ENCODE data around the gene RTN4RL1. TPM values are rescaled to one million over a fixed set of nuclear protein-coding genes. Genes with fewer than 3 reads are reported as not detected.

Gene RTN4RL1
- total RNA-seq, 2 donors from 2014 or later, result 18.2 to 19.6 TPM

DNA sequence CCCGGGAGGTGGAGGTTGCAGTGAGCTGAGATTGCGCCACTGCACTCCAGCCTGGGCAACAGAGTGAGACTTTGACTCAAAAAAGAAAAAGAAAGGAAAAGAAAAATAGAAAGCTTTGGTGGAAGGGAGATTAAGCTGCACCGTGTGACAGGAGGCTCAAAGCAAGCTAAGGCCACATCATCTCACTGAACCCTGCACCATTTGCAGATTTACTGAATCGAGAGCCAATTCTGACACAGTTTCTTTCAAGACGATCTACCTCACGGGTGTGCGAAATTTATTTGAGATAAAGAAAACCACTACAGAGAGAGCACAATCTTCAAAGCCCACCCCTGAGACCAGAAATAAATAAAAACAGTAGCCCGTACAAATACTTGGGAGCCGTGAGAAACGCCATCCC lies 49.6 kb downstream of the RTN4RL1 start:
- Histone ChIP-seq H3K27me3 (ENCODE audit: control insufficient read depth, insufficient read depth, low read length, poor library complexity, severe bottlenecking) (no peaks in the 10 kb centered on the region), H3K9ac (ENCODE audit: extremely low read depth, low read length, poor library complexity, severe bottlenecking) (peak overlapping the region; percentile 14), H3K36me3 (ENCODE audit: control insufficient read depth, insufficient read depth, low read length) (no peaks in the 10 kb centered on the region), H3K27ac (ENCODE audit: low read depth, low read length) (no peak overlapping the region), H3K4me1 (ENCODE audit: control insufficient read depth, insufficient read depth, low read length) (peaks cover 26% of the 10 kb centered on the region), H3K9me3 (ENCODE audit: control insufficient read depth, low read length) (no peaks in the 10 kb centered on the region), H3K4me3 (ENCODE audit: low read length) (peak overlapping the region; percentile 48)
- no peak for DNase-seq
- Mint-ChIP-seq H3K36me3 (ENCODE audit: low read depth) (peaks cover 12% of the 10 kb centered on the region), H3K4me3 (peak overlapping the region; percentile 29), H3K27ac (peak overlapping the region; percentile 93), H3K4me1 (peaks cover 25% of the 10 kb centered on the region), H3K27me3 (ENCODE audit: insufficient read depth) (peaks cover 13% of the 10 kb centered on the region), H3K9me3 (no peaks in the 10 kb centered on the region)
- whole genome bisulfite sequencing, 2 experiments (ENCODE audit: insufficient coverage in 1 of 2, insufficient read length in 1 of 2), result 80 to 81% methylated on average over 8 to 10 of the region's 10 CpGs
- TF ChIP-seq, protein P1, sequence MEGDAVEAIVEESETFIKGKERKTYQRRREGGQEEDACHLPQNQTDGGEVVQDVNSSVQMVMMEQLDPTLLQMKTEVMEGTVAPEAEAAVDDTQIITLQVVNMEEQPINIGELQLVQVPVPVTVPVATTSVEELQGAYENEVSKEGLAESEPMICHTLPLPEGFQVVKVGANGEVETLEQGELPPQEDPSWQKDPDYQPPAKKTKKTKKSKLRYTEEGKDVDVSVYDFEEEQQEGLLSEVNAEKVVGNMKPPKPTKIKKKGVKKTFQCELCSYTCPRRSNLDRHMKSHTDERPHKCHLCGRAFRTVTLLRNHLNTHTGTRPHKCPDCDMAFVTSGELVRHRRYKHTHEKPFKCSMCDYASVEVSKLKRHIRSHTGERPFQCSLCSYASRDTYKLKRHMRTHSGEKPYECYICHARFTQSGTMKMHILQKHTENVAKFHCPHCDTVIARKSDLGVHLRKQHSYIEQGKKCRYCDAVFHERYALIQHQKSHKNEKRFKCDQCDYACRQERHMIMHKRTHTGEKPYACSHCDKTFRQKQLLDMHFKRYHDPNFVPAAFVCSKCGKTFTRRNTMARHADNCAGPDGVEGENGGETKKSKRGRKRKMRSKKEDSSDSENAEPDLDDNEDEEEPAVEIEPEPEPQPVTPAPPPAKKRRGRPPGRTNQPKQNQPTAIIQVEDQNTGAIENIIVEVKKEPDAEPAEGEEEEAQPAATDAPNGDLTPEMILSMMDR (conservative IDR thresholded peaks at IDR 0.05), result no peak

DNA sequence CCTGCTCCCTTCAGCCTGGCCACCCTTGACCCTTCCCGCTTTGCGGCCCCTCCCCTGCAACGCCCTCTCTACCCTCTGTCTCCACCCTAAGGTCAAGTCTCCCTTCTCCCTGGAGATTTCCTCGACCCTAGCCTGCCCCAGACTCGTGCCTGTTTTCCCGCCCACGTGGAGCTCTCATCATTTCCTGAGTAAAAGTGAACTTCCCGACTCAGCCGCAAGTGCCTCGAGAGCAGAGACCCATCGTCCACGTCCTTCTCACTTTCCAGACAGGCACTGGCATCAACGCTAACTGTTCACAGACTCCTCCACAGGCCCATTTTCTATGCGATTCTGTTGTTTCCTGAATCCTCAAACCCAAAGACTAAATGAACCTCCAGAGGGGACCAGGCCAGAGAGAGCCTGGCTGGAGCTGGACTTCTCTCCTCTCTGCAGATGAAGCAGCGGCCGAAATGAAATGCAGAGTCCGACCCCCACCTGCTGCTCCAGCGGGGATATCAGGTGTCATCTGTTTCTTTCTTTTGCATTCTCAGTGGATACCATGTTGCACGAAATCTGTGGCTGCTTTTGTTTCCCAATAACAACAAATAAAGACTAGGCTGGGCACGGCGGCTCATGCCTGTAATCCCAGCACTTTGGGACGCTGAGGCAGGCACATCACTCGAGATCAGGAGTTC lies 52.5 kb downstream of the RTN4RL1 start:
- no peak overlapping the region for H3K4me3 Mint-ChIP-seq
- Histone ChIP-seq H3K36me3 (ENCODE audit: control insufficient read depth, insufficient read depth, low read length) (peaks cover 5% of the 10 kb centered on the region), H3K9me3 (ENCODE audit: control insufficient read depth, low read length) (no peaks in the 10 kb centered on the region), H3K9ac (ENCODE audit: extremely low read depth, low read length, poor library complexity, severe bottlenecking) (no peak overlapping the region), H3K4me3 (ENCODE audit: low read length) (no peak overlapping the region), H3K27ac (ENCODE audit: low read depth, low read length) (no peak overlapping the region), H3K4me1 (ENCODE audit: control insufficient read depth, insufficient read depth, low read length) (peaks cover 19% of the 10 kb centered on the region), H3K27me3 (ENCODE audit: control insufficient read depth, insufficient read depth, low read length, poor library complexity, severe bottlenecking) (no peaks in the 10 kb centered on the region)
- H3K9me3 Mint-ChIP-seq, result peaks cover 3% of the 10 kb centered on the region
- no peak overlapping the region for H3K27ac Mint-ChIP-seq
- H3K27me3 Mint-ChIP-seq (ENCODE audit: insufficient read depth), result peaks cover 23% of the 10 kb centered on the region
- 85 to 86% methylated on average over 22 to 23 of the region's 23 CpGs for WGBS, 2 experiments (ENCODE audit: insufficient coverage in 1 of 2, insufficient read length in 1 of 2)
- peaks cover 14% of the 10 kb centered on the region for H3K36me3 Mint-ChIP-seq (ENCODE audit: low read depth)
- DNase-seq, result no peak
- TF ChIP-seq, protein P1 (conservative IDR thresholded peaks at IDR 0.05), result no peak
- peaks cover 30% of the 10 kb centered on the region for H3K4me1 Mint-ChIP-seq

DNA sequence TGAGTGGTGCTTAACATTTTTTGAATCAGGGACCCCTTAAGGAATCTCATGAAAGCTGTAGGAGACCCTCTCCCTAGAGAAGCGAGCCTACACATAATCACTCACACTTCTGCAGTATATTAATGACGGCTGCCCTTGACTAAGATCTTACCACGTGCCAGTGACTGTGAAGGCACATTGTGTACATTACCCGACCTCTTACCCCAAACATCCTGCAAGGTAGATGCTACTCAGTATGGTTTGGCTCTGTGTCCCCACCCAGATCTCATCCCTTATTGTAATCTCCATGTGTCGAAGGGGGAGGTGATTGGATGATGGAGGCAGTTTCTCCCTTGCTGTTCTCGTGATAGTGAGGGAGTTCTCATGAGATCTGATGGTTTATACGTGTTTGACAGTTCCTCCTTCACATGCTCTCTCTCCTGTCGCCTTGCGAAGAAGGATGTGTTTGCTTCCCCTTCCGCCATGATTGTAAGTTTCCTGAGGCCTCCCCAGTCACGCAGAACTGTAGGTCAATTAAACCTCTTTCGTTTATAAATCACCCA lies 54.2 kb downstream of the RTN4RL1 start:
- Histone ChIP-seq H3K4me1 (ENCODE audit: control insufficient read depth, insufficient read depth, low read length) (peaks cover 13% of the 10 kb centered on the region), H3K36me3 (ENCODE audit: control insufficient read depth, insufficient read depth, low read length) (peaks cover 5% of the 10 kb centered on the region), H3K9me3 (ENCODE audit: control insufficient read depth, low read length) (no peaks in the 10 kb centered on the region), H3K27me3 (ENCODE audit: control insufficient read depth, insufficient read depth, low read length, poor library complexity, severe bottlenecking) (no peaks in the 10 kb centered on the region), H3K27ac (ENCODE audit: low read depth, low read length) (no peak overlapping the region), H3K4me3 (ENCODE audit: low read length) (no peak overlapping the region), H3K9ac (ENCODE audit: extremely low read depth, low read length, poor library complexity, severe bottlenecking) (no peak overlapping the region)
- Mint-ChIP-seq H3K9me3 (peaks cover 3% of the 10 kb centered on the region), H3K4me3 (no peak overlapping the region), H3K27me3 (ENCODE audit: insufficient read depth) (peaks cover 23% of the 10 kb centered on the region), H3K4me1 (peaks cover 37% of the 10 kb centered on the region), H3K27ac (no peak overlapping the region), H3K36me3 (ENCODE audit: low read depth) (peaks cover 14% of the 10 kb centered on the region)
- DNase-seq, result no peak
- TF ChIP-seq, protein P1 (conservative IDR thresholded peaks at IDR 0.05), result no peak
- WGBS, 2 experiments (ENCODE audit: insufficient coverage in 1 of 2, insufficient read length in 1 of 2), result 93% methylated on average over 7 to 12 of the region's 12 CpGs

Measured in endodermal cell (in vitro differentiated cells).